Trophoblast cell (in vitro differentiated cells and primary cell): ENCODE measurements around the gene LSM8.

Experiments used
- DNase-seq, 2 donors: peaks; one replicate each; pipeline ENCODE4 v3.0.0-alpha.2; 2016
- H2AFZ ChIP-seq: 2 replicates; pipeline ENCODE4 v1.6.1; 2013; ENCODE audit warnings: low read length, moderate library complexity, mild to moderate bottlenecking; ENCODE audit not compliant: insufficient read depth, poor library complexity
- H2AK5ac ChIP-seq: 2 replicates; pipeline ENCODE4 v1.6.1; 2013; ENCODE audit warnings: mild to moderate bottlenecking, low read length
- H2BK120ac ChIP-seq: 2 replicates; pipeline ENCODE4 v1.6.1; 2013; ENCODE audit warnings: low read length, mild to moderate bottlenecking, moderate library complexity; ENCODE audit not compliant: insufficient read depth, poor library complexity
- H2BK12ac ChIP-seq: 2 replicates; pipeline ENCODE4 v1.6.1; 2013; ENCODE audit warnings: mild to moderate bottlenecking, low read length, moderate library complexity
- H2BK5ac ChIP-seq: 2 replicates; pipeline ENCODE4 v1.6.1; 2013; ENCODE audit warnings: low read length, low read depth, moderate library complexity, mild to moderate bottlenecking; ENCODE audit not compliant: poor library complexity
- H3K14ac ChIP-seq: 2 replicates; pipeline ENCODE4 v1.6.1; 2013; ENCODE audit warnings: mild to moderate bottlenecking, low read length
- H3K18ac ChIP-seq: 2 replicates; pipeline ENCODE4 v1.6.1; 2013; ENCODE audit warnings: mild to moderate bottlenecking, low read length
- H3K23ac ChIP-seq: 2 replicates; pipeline ENCODE4 v1.6.1; 2013; ENCODE audit warnings: low read length
- H3K27ac ChIP-seq: 2 replicates; pipeline ENCODE4 v1.5.1; 2013; ENCODE audit warnings: low read depth, mild to moderate bottlenecking, inconsistent platforms, low read length, moderate library complexity
- H3K27me3 ChIP-seq: 2 replicates; pipeline ENCODE4 v1.6.1; 2013; ENCODE audit warnings: inconsistent platforms, mild to moderate bottlenecking, low read length, moderate library complexity; ENCODE audit not compliant: insufficient read depth
- H3K36me3 ChIP-seq, 2 experiments: 1 replicate in 1 of 2; 2 replicates in 1 of 2; pipeline ENCODE4 v1.6.1; 2013; ENCODE audit warnings: low read length in 2 of 2, mild to moderate bottlenecking in 2 of 2, moderate library complexity in 1 of 2; ENCODE audit not compliant: insufficient read depth in 2 of 2, control insufficient read depth in 1 of 2
- H3K4ac ChIP-seq: 2 replicates; pipeline ENCODE4 v1.6.1; 2013; ENCODE audit warnings: low read depth, mild to moderate bottlenecking, low read length, moderate library complexity
- H3K4me1 ChIP-seq, 2 experiments: 1 replicate in 1 of 2; 2 replicates in 1 of 2; pipeline ENCODE4 v1.6.1; 2013; ENCODE audit warnings: low read length in 2 of 2, mild to moderate bottlenecking in 2 of 2, moderate library complexity in 1 of 2; ENCODE audit not compliant: insufficient read depth in 2 of 2, control insufficient read depth in 1 of 2
- H3K4me2 ChIP-seq: 2 replicates; pipeline ENCODE4 v1.6.1; 2013; ENCODE audit warnings: inconsistent platforms, mild to moderate bottlenecking, low read length, moderate library complexity
- H3K4me3 ChIP-seq: 2 replicates; pipeline ENCODE4 v1.5.1; 2013; ENCODE audit warnings: mild to moderate bottlenecking, low read depth, low read length, inconsistent platforms
- H3K79me1 ChIP-seq: one replicate; pipeline ENCODE4 v1.6.1; 2013; ENCODE audit warnings: low read length
- H3K79me2 ChIP-seq: 2 replicates; pipeline ENCODE4 v1.6.1; 2013; ENCODE audit warnings: low read length, mild to moderate bottlenecking; ENCODE audit not compliant: control insufficient read depth, insufficient read depth, poor library complexity
- H3K9ac ChIP-seq: 2 replicates; pipeline ENCODE4 v1.6.1; 2013; ENCODE audit warnings: mild to moderate bottlenecking, low read length
- H3K9me3 ChIP-seq: 2 replicates; pipeline ENCODE4 v1.6.1; 2013; ENCODE audit warnings: low read depth, mild to moderate bottlenecking, control low read depth, inconsistent platforms, low read length; ENCODE audit not compliant: insufficient read depth
- H4K12ac ChIP-seq: 2 replicates; pipeline ENCODE4 v1.6.1; 2013; ENCODE audit warnings: low read depth, mild to moderate bottlenecking, low read length, moderate library complexity
- H4K8ac ChIP-seq: 2 replicates; pipeline ENCODE4 v1.6.1; 2013; ENCODE audit warnings: low read depth, mild to moderate bottlenecking, low read length, moderate library complexity
- H4K91ac ChIP-seq: one replicate; pipeline ENCODE4 v1.6.1; 2013; ENCODE audit warnings: low read depth, mild to moderate bottlenecking, low read length, moderate library complexity
- WGBS: extraction: QIAGEN DNeasy Blood & Tissue Kit; methylation state at CpG from one replicate; pipeline ENCODE4 v1.1.7; 2013; ENCODE audit warnings: missing lambda C conversion rate; ENCODE audit not compliant: insufficient read length, insufficient coverage; ENCODE audit errors: extremely low coverage; 5-methylcytosine and 5-hydroxymethylcytosine counted together

Gene LSM8

GRCh38 chr7:118148930-118149329 is 35.0 kb upstream of the LSM8 start:
- H3K9ac ChIP-seq, result no peak overlapping the region
- no peak overlapping the region for H2AFZ ChIP-seq
- no peaks in the 10 kb centered on the region for H3K9me3 ChIP-seq
- no peaks in the 10 kb centered on the region for H3K27me3 ChIP-seq
- H3K27ac ChIP-seq, result no peak overlapping the region
- H3K4ac ChIP-seq, result no peak overlapping the region
- peaks cover 2% of the 10 kb centered on the region for H3K79me1 ChIP-seq
- H4K8ac ChIP-seq, result no peak overlapping the region
- H2BK120ac ChIP-seq, result no peak overlapping the region
- no peak overlapping the region for H3K14ac ChIP-seq
- H3K4me1 ChIP-seq, result peaks cover 2 to 6% of the 10 kb centered on the region in 2 experiments
- H2BK5ac ChIP-seq, result no peak overlapping the region
- no peak overlapping the region for H3K4me2 ChIP-seq
- H3K18ac ChIP-seq, result no peak overlapping the region
- H3K23ac ChIP-seq, result no peak overlapping the region
- H2BK12ac ChIP-seq, result no peak overlapping the region
- H3K36me3 ChIP-seq, result peaks cover 0 to 2% of the 10 kb centered on the region in 2 experiments
- no peak overlapping the region for H4K91ac ChIP-seq
- peaks cover 2% of the 10 kb centered on the region for H3K79me2 ChIP-seq
- no peak for DNase-seq
- no peak overlapping the region for H2AK5ac ChIP-seq
- no peak overlapping the region for H3K4me3 ChIP-seq
- WGBS, result no CpG with 5 or more reads among the region's 2 CpGs
- no peak overlapping the region for H4K12ac ChIP-seq

- Histone ChIP-seq H4K12ac (no peak overlapping the region), H2BK5ac (no peak overlapping the region), H3K9me3 (no peaks in the 10 kb centered on the region), H3K4ac (no peak overlapping the region), H3K9ac (no peak overlapping the region), H3K23ac (no peak overlapping the region), H4K8ac (no peak overlapping the region), H2AK5ac (no peak overlapping the region), H3K14ac (no peak overlapping the region), H2BK120ac (no peak overlapping the region), H3K18ac (no peak overlapping the region), H3K79me2 (peaks cover 2% of the 10 kb centered on the region), H3K27me3 (no peaks in the 10 kb centered on the region), H3K36me3 (peaks cover 0 to 2% of the 10 kb centered on the region in 2 experiments), H3K27ac (no peak overlapping the region), H4K91ac (no peak overlapping the region), H2AFZ (no peak overlapping the region), H2BK12ac (no peak overlapping the region), H3K4me3 (no peak overlapping the region), H3K79me1 (peaks cover 2% of the 10 kb centered on the region), H3K4me2 (no peak overlapping the region), H3K4me1 (peaks cover 2 to 6% of the 10 kb centered on the region in 2 experiments)
- no peak for DNase-seq
- no CpG with 5 or more reads among the region's 2 CpGs for WGBS
Observed at GRCh38 chr7:118149394-118149793, 34.6 kb upstream of the LSM8 start.

DNA sequence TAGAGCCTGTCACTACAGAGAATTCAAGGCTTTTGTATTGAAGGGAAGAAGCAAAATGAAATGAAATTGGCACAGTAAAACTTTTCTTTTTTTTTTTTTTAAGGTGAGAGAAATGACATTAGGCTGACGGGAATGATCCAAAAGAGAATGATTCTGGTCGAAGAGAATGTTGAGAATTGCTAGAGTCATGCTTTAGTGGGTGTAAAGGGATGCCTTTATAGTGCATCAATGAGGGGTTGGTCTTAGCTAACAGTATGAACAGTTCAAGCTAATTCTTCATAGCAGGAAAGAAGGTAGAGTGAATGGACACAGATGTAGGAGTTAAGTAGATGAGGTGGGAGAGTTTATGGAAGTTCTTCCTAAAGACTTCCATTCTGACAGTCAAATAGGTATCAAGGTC is 32.3 kb upstream of the LSM8 start:
- Histone ChIP-seq H3K79me2 (no peaks in the 10 kb centered on the region), H3K4ac (no peak overlapping the region), H2AFZ (no peak overlapping the region), H2BK5ac (no peak overlapping the region), H3K4me3 (no peak overlapping the region), H3K23ac (no peak overlapping the region), H3K36me3 (peaks cover 0 to 2% of the 10 kb centered on the region in 2 experiments), H4K91ac (no peak overlapping the region), H3K4me2 (no peak overlapping the region), H3K9ac (no peak overlapping the region), H3K18ac (no peak overlapping the region), H3K27me3 (no peaks in the 10 kb centered on the region), H2BK12ac (no peak overlapping the region), H3K9me3 (no peaks in the 10 kb centered on the region), H3K4me1 (peaks cover 2 to 6% of the 10 kb centered on the region in 2 experiments), H3K27ac (no peak overlapping the region), H3K79me1 (peaks cover 2% of the 10 kb centered on the region), H4K8ac (no peak overlapping the region), H3K14ac (no peak overlapping the region), H2BK120ac (no peak overlapping the region), H4K12ac (no peak overlapping the region), H2AK5ac (no peak overlapping the region)
- peak in 1 of 2 donors; percentile 51 for DNase-seq
- WGBS, result no CpG with 5 or more reads among the region's 2 CpGs

DNA sequence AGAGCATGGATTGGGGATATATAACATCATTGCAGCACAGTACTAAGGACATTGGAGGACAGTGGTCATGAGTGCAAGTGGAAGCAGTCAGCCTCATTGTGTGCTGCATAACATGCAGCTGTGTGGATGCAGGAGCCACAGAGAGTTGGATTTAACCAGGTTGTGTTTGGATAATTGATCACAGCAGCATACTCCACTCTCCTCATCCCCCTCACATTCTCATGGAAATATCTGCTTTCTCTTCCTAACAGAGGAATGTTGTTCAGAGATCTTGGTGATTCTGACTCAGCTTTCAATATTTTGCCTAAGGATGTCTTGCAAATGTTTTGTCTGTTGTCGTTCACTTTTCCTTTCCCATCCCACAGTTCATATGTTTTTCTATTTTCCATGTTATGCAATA is 31.8 kb upstream of the LSM8 start:
- no peak overlapping the region for H3K4ac ChIP-seq
- no peak overlapping the region for H3K23ac ChIP-seq
- no peak overlapping the region for H4K12ac ChIP-seq
- peak; percentile 7 to 70 for DNase-seq
- H3K27ac ChIP-seq, result no peak overlapping the region
- no peaks in the 10 kb centered on the region for H3K9me3 ChIP-seq
- no peak overlapping the region for H2AFZ ChIP-seq
- H3K18ac ChIP-seq, result no peak overlapping the region
- no peaks in the 10 kb centered on the region for H3K27me3 ChIP-seq
- no peaks in the 10 kb centered on the region for H3K79me2 ChIP-seq
- no peak overlapping the region for H3K4me3 ChIP-seq
- H3K9ac ChIP-seq, result no peak overlapping the region
- no peak overlapping the region for H2BK120ac ChIP-seq
- no peak overlapping the region for H2BK5ac ChIP-seq
- H4K8ac ChIP-seq, result no peak overlapping the region
- peaks cover 2% of the 10 kb centered on the region for H3K79me1 ChIP-seq
- no peak overlapping the region for H3K14ac ChIP-seq
- H3K36me3 ChIP-seq, result peaks cover 0 to 2% of the 10 kb centered on the region in 2 experiments
- no peak overlapping the region for H3K4me2 ChIP-seq
- H3K4me1 ChIP-seq, result peaks cover 2 to 6% of the 10 kb centered on the region in 2 experiments
- H2BK12ac ChIP-seq, result no peak overlapping the region
- H4K91ac ChIP-seq, result no peak overlapping the region
- WGBS, result no CpG with 5 or more reads among the region's 1 CpG
- no peak overlapping the region for H2AK5ac ChIP-seq
